HepG2 (cell line): Measurements from ENCODE around the gene SAP25. TPM values are rescaled to one million over a fixed set of nuclear protein-coding genes. Genes with fewer than 3 reads are reported as not detected.

Experiments
- ATF3 ChIP-seq: sonication (generic); formaldehyde crosslinking; IDR thresholded peaks from 2 replicates; pipeline ENCODE4 v1.4.0; 2020; ENCODE audit warnings: missing genetic modification reagents
- GATA4 ChIP-seq: sonication (generic); IDR thresholded peaks from 2 replicates; pipeline ENCODE4 v1.6.1; 2016; ENCODE audit warnings: antibody characterized with exemption, low read depth, borderline replicate concordance
- GZF1 ChIP-seq: sonication (generic); formaldehyde crosslinking; IDR thresholded peaks from 2 replicates; pipeline ENCODE4 v1.5.1; 2020; ENCODE audit warnings: mild to moderate bottlenecking, missing genetic modification reagents
- ISL2 ChIP-seq: sonication (generic); formaldehyde crosslinking; IDR thresholded peaks from 2 replicates; pipeline ENCODE4 v1.5.0; 2020; ENCODE audit warnings: missing genetic modification reagents
- MAF1 ChIP-seq: sonication (generic); formaldehyde crosslinking; IDR thresholded peaks from 2 replicates; pipeline ENCODE4 v1.5.0; 2020; ENCODE audit warnings: missing genetic modification reagents, borderline replicate concordance
- MEF2D ChIP-seq: sonication (generic); formaldehyde crosslinking; IDR thresholded peaks from 2 replicates; pipeline ENCODE4 v1.5.1; 2020; ENCODE audit warnings: mild to moderate bottlenecking, missing genetic modification reagents
- NCOR1 ChIP-seq: fragments of 200-600 bp; sonication (generic); IDR thresholded peaks from 2 replicates; pipeline ENCODE4 v1.7.0; 2017; ENCODE audit warnings: antibody characterized with exemption, low read length, borderline replicate concordance
- NR2F6 ChIP-seq, 2 experiments: IDR thresholded peaks; 2 replicates each; pipeline ENCODE4 v1.6.1; 2016; ENCODE audit warnings: antibody characterized with exemption in 1 of 2, mild to moderate bottlenecking in 1 of 2
- PAF1 ChIP-seq: IDR thresholded peaks from 2 replicates; pipeline ENCODE4 v1.6.1; 2016; ENCODE audit warnings: missing genetic modification reagents, missing compliant biosample characterization
- PITX1 ChIP-seq: sonication (generic); formaldehyde crosslinking; IDR thresholded peaks from 2 replicates; pipeline ENCODE4 v1.5.1; 2020; ENCODE audit warnings: mild to moderate bottlenecking, missing genetic modification reagents
- POLR2G ChIP-seq: fragments of 200-400 bp; formaldehyde crosslinking; IDR thresholded peaks from 2 replicates; pipeline ENCODE4 v1.6.1; 2018; ENCODE audit warnings: mild to moderate bottlenecking, low read depth, low read length, moderate library complexity
- PTBP1 ChIP-seq: fragments of 200-400 bp; formaldehyde crosslinking; IDR thresholded peaks from 2 replicates; pipeline ENCODE4 v1.6.1; 2018; ENCODE audit warnings: low read length, low read depth; ENCODE audit not compliant: poor library complexity, severe bottlenecking
- SOX5 ChIP-seq: IDR thresholded peaks from 2 replicates; pipeline ENCODE4 v1.6.1; 2016; ENCODE audit warnings: borderline replicate concordance
- TMF1 ChIP-seq: sonication (generic); formaldehyde crosslinking; IDR thresholded peaks from 2 replicates; pipeline ENCODE4 v1.8.1; 2022; ENCODE audit warnings: low read depth, missing genetic modification reagents
- ZBTB1 ChIP-seq: sonication (generic); formaldehyde crosslinking; IDR thresholded peaks from 2 replicates; pipeline ENCODE4 v1.4.0; 2020; ENCODE audit warnings: missing genetic modification reagents, borderline replicate concordance
- ZC3H4 ChIP-seq: sonication (generic); formaldehyde crosslinking; IDR thresholded peaks from 2 replicates; pipeline ENCODE4 v1.4.0; 2020; ENCODE audit warnings: missing genetic modification reagents, borderline replicate concordance
- ZFP41 ChIP-seq: sonication (generic); formaldehyde crosslinking; IDR thresholded peaks from 2 replicates; pipeline ENCODE4 v1.4.0; 2020; ENCODE audit warnings: mild to moderate bottlenecking, missing genetic modification reagents, borderline replicate concordance
- ZNF160 ChIP-seq: sonication (generic); formaldehyde crosslinking; IDR thresholded peaks from 2 replicates; pipeline ENCODE4 v1.8.0; 2022; ENCODE audit warnings: mild to moderate bottlenecking, inconsistent platforms, missing genetic modification reagents
- ZNF20 ChIP-seq: sonication (generic); formaldehyde crosslinking; IDR thresholded peaks from 2 replicates; pipeline ENCODE4 v1.4.0; 2020; ENCODE audit warnings: mild to moderate bottlenecking, moderate library complexity, missing genetic modification reagents
- ZNF225 ChIP-seq: sonication (generic); formaldehyde crosslinking; IDR thresholded peaks from 2 replicates; pipeline ENCODE4 v1.4.0; 2020; ENCODE audit warnings: mild to moderate bottlenecking, missing genetic modification reagents
- ZNF234 ChIP-seq: sonication (generic); formaldehyde crosslinking; conservative IDR thresholded peaks from 2 replicates; pipeline ENCODE4 v1.5.1; 2020; ENCODE audit warnings: mild to moderate bottlenecking, missing genetic modification reagents
- ZNF589 ChIP-seq: sonication (generic); formaldehyde crosslinking; conservative IDR thresholded peaks from 2 replicates; pipeline ENCODE4 v1.8.0; 2022; ENCODE audit warnings: mild to moderate bottlenecking, moderate library complexity, missing genetic modification reagents
- ZNF674 ChIP-seq: sonication (generic); formaldehyde crosslinking; IDR thresholded peaks from 2 replicates; pipeline ENCODE4 v1.5.0; 2020; ENCODE audit warnings: low read depth, mild to moderate bottlenecking, missing genetic modification reagents
- ZNF841 ChIP-seq: sonication (generic); formaldehyde crosslinking; IDR thresholded peaks from 2 replicates; pipeline ENCODE4 v1.8.1; 2023; ENCODE audit warnings: missing genetic modification reagents, borderline replicate concordance
- polyA plus RNA-seq, 8 experiments: library from polyadenylated mRNA; depleted of rRNA in 3 of 8; stranded (reverse) in 7 of 8; unstranded in 1 of 8; fragments of >200 nt; fragmentation: Illumina TruSeq in 4 of 8; extraction: Trizol in 4 of 8; gene quantifications; 2 replicates each; pipeline versions ENCODE4 v1.2.1 to v1.2.3, GENCODE V29; 2011 to 2016; ENCODE audit warnings: low read depth in 4 of 8, missing spikeins in 1 of 8, mixed read lengths in 1 of 8; ENCODE audit not compliant: insufficient read depth in 1 of 8
- total RNA-seq, 5 experiments: library from RNA; depleted of rRNA; stranded (reverse); fragments of >200 nt; fragmentation: Illumina TruSeq; extraction: Trizol; gene quantifications; 2 replicates each; pipeline ENCODE4 v1.2.3, GENCODE V29; 2016; ENCODE audit warnings: low read depth in 1 of 5
- TF ChIP-seq, protein P1 (sequence below): sonication (generic); formaldehyde crosslinking; IDR thresholded peaks from 2 replicates; pipeline ENCODE4 v1.8.0; 2022; ENCODE audit warnings: mild to moderate bottlenecking, missing genetic modification reagents, borderline replicate concordance
- TF ChIP-seq, protein P2 (sequence below): sonication (generic); formaldehyde crosslinking; IDR thresholded peaks from 2 replicates; pipeline ENCODE4 v1.4.0; 2020; ENCODE audit warnings: mild to moderate bottlenecking, missing genetic modification reagents
- TF ChIP-seq, protein P3 (sequence below): sonication (generic); formaldehyde crosslinking; IDR thresholded peaks from 2 replicates; pipeline ENCODE4 v1.4.0; 2020; ENCODE audit warnings: low read depth, mild to moderate bottlenecking, missing genetic modification reagents

SAP25 gene
- total and polyA plus RNA-seq, 2 of the 13 experiments (the other 11 are each of a cell fraction or from before 2014, with no cell fraction given): 0.15 to 0.20 TPM

DNA sequence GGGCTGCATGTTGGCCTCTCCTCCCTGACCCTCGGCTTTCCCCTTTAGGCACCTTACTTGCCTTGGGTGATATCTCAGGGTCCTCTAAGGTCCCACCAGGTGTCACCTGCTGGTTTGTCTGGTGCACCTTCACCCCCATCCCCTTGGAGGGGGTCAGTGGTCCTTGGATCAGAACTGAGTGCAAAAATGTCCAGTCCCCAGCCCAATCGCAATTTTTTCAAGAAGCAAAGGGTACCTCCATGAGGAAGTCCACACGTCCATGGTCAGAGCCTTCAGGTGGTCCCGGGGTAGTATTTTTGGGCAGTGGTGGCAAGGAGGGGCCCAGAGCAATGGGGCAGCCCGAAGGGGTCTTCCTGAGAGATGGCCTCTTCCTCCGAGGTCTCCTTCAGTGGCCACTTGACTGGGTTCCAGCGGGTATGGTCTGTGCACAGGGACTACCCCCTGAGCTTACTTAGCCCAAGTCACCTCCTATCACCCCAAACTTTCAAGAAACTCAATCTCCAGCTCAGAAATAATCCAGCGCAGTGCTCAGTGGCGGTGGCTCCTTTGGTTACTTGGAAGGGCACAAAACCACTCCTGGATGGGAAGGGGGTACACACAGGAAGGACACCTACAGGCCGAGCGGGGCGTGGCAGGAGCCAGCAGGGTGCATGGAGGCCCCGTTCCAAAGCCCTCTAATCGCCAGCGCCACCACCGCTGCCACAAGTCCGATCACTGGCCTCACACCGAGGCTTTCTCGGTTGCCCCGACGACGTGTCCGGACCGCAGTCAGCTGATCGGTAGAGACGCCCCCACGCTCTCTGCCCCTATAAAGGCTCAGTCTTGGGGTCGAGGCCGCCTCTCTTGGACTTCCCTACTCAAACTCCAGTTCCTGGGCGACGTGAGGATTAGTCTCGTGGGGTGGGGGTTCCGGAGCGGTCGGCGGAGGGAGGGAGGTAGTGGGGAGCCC, 4.5 kb downstream of the SAP25 start (continued):
- TF ChIP-seq, protein P1, sequence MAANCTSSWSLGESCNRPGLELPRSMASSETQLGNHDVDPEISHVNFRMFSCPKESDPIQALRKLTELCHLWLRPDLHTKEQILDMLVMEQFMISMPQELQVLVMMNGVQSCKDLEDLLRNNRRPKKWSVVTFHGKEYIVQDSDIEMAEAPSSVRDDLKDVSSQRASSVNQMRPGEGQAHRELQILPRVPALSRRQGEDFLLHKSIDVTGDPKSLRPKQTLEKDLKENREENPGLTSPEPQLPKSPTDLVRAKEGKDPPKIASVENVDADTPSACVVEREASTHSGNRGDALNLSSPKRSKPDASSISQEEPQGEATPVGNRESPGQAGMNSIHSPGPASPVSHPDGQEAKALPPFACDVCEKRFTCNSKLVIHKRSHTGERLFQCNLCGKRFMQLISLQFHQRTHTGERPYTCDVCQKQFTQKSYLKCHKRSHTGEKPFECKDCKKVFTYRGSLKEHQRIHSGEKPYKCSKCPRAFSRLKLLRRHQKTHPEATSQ (CRISPR knock-in tag): peak; percentile 87; the same call in 1 of the 2 replicates
- TF ChIP-seq PTBP1: no peak
- TF ChIP-seq NCOR1: no peak
- peak; percentile 44 for TF ChIP-seq NR2F6 (IDR thresholded peaks at IDR 0.05)
- peak; percentile 55; the same call in 1 of the 2 replicates for TF ChIP-seq NR2F6 (CRISPR knock-in tag; IDR thresholded peaks at IDR 0.05)
- no peak for TF ChIP-seq ZBTB1 (CRISPR knock-in tag)
- no peak for TF ChIP-seq ZNF234 (CRISPR knock-in tag)
- TF ChIP-seq GZF1 (CRISPR knock-in tag): no peak
- no peak for TF ChIP-seq ATF3 (CRISPR knock-in tag)
- TF ChIP-seq ZNF674 (CRISPR knock-in tag): no peak
- TF ChIP-seq SOX5 (CRISPR knock-in tag): no peak; the same call in none of the 2 replicates
- TF ChIP-seq ZNF160 (CRISPR knock-in tag): no peak
- TF ChIP-seq ZNF225 (CRISPR knock-in tag): no peak
- peak; percentile 76 for TF ChIP-seq POLR2G
- no peak; the same call in none of the 2 replicates for TF ChIP-seq TMF1 (CRISPR knock-in tag)
- TF ChIP-seq MAF1: peak; percentile 42; the same call in 1 of the 2 replicates
- no peak for TF ChIP-seq ZNF20 (CRISPR knock-in tag)
- TF ChIP-seq ZNF841 (CRISPR knock-in tag): peak; percentile 6; the same call in 1 of the 2 replicates
- peak; percentile 5; the same call in 1 of the 2 replicates for TF ChIP-seq ZNF589 (CRISPR knock-in tag)
- TF ChIP-seq PITX1: peak; percentile 92
- TF ChIP-seq PAF1: peak; percentile 87; the same call in 1 of the 2 replicates
- TF ChIP-seq, protein P2, sequence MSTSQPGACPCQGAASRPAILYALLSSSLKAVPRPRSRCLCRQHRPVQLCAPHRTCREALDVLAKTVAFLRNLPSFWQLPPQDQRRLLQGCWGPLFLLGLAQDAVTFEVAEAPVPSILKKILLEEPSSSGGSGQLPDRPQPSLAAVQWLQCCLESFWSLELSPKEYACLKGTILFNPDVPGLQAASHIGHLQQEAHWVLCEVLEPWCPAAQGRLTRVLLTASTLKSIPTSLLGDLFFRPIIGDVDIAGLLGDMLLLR (CRISPR knock-in tag): no peak; the same call in 1 of the 2 replicates
- TF ChIP-seq GATA4: no peak
- peak; percentile 71 for TF ChIP-seq ISL2 (CRISPR knock-in tag)
- peak; percentile 38; the same call in 1 of the 2 replicates for TF ChIP-seq ZC3H4
- TF ChIP-seq, protein P3, sequence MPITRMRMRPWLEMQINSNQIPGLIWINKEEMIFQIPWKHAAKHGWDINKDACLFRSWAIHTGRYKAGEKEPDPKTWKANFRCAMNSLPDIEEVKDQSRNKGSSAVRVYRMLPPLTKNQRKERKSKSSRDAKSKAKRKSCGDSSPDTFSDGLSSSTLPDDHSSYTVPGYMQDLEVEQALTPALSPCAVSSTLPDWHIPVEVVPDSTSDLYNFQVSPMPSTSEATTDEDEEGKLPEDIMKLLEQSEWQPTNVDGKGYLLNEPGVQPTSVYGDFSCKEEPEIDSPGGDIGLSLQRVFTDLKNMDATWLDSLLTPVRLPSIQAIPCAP: 0 out of 2 replicates have a peak, but pooled peaks have one; percentile 40
- TF ChIP-seq MEF2D: peak; percentile 94
- TF ChIP-seq ZFP41 (CRISPR knock-in tag): no peak
